Peyer's patch (tissue), 4 donors: ENCODE results near the gene ZNF792. TPM values are rescaled to one million over a fixed set of nuclear protein-coding genes. Genes with fewer than 3 reads are reported as not detected.
"Not testable (repeated sequence)": the region's sequence is repeated elsewhere in the genome, so short reads cannot be mapped to it uniquely, and the experiment has no call there.

ENCODE experiments used
- DNase-seq, 3 donors: peaks; one replicate each; pipeline ENCODE4 v3.0.0-alpha.2; 2017 to 2019
- H3K27ac ChIP-seq, 4 donors: fragments of 200-600 bp; sonication (generic); one replicate each; pipeline ENCODE4 v1.5.1; 2016 to 2019
- H3K27me3 ChIP-seq, 2 donors: fragments of 200-600 bp; sonication (generic); one replicate each; pipeline ENCODE4 v1.5.1; 2019
- H3K36me3 ChIP-seq, 3 donors: fragments of 200-600 bp; sonication (generic); one replicate each; pipeline ENCODE4 v1.5.1; 2016 to 2019
- H3K4me1 ChIP-seq, 4 donors: fragments of 200-600 bp; sonication (generic); one replicate each; pipeline ENCODE4 v1.5.1; 2016 to 2019
- H3K4me3 ChIP-seq, 4 donors: fragments of 200-600 bp; sonication (generic); 1 replicate in 3 of 4; 2 replicates in 1 of 4; pipeline ENCODE4 v1.5.1; 2016 to 2019; ENCODE audit warnings: mild to moderate bottlenecking in 1 of 4
- H3K9me3 ChIP-seq, 4 donors: fragments of 200-600 bp; sonication (generic); one replicate each; pipeline ENCODE4 v1.5.1; 2016 to 2019; ENCODE audit warnings: mild to moderate bottlenecking in 1 of 4
- CTCF ChIP-seq, 6 experiments: fragments of 450-650 bp in 4 of 6; fragments of 200-600 bp in 2 of 6; sonication (generic) in 1 of 6; IDR thresholded peaks; one replicate each; pipeline ENCODE4 v1.5.1; 2017 to 2019; ENCODE audit warnings: antibody characterized with exemption in 6 of 6, mild to moderate bottlenecking in 3 of 6, moderate library complexity in 1 of 6
- POLR2A ChIP-seq, 2 donors: fragments of 450-650 bp; IDR thresholded peaks; one replicate each; pipeline ENCODE4 v1.5.1; 2017; ENCODE audit warnings: antibody characterized with exemption in 2 of 2, mild to moderate bottlenecking in 2 of 2, moderate library complexity in 2 of 2
- total RNA-seq, 4 donors: library from RNA; depleted of rRNA; stranded (reverse); fragments of >200 nt; gene quantifications; one replicate each; pipeline ENCODE4 v1.1.0, GENCODE V29; 2016

Gene ZNF792
- total RNA-seq, 4 donors from 2014 or later = 7.0 to 15.7 (median 7.4) TPM

- no peak for TF ChIP-seq POLR2A (IDR thresholded peaks at IDR 0.05)
- no peak for TF ChIP-seq CTCF (IDR thresholded peaks at IDR 0.05)
- no peak overlapping the region for H3K27ac ChIP-seq
- H3K27me3 ChIP-seq = no peaks in the 10 kb centered on the region
- no peaks in the 10 kb centered on the region for H3K4me1 ChIP-seq
- H3K9me3 ChIP-seq = no peaks in the 10 kb centered on the region
- H3K36me3 ChIP-seq = peaks cover 0 to 33% (median 0%) of the 10 kb centered on the region in 3 donors
- no peak for DNase-seq
- no peak overlapping the region for H3K4me3 ChIP-seq
Measured at GRCh38 chr19:34936184-34936583, 27.8 kb downstream of the ZNF792 start.

- DNase-seq = no peak
- H3K27ac ChIP-seq = no peak overlapping the region
- H3K4me3 ChIP-seq = no peak overlapping the region
- peaks cover 0 to 40% (median 0%) of the 10 kb centered on the region in 3 donors for H3K36me3 ChIP-seq
- H3K9me3 ChIP-seq = no peaks in the 10 kb centered on the region
- no peaks in the 10 kb centered on the region for H3K27me3 ChIP-seq
- no peak for TF ChIP-seq POLR2A (IDR thresholded peaks at IDR 0.05)
- no peak for TF ChIP-seq CTCF (IDR thresholded peaks at IDR 0.05)
- peaks cover 0 to 6% (median 0%) of the 10 kb centered on the region in 4 donors for H3K4me1 ChIP-seq
Measured at GRCh38 chr19:34932494-34932893, 31.5 kb downstream of the ZNF792 start.

GRCh38 chr19:34926685-34927375, 37.2 kb downstream of the ZNF792 start, which contains the start of gene ZNF30:
ZNF30 (plus strand) TSS chr19:34926903; CDS start chr19:34929948, 3,045 bp downstream.
- Histone ChIP-seq H3K4me3 (peak within 1 kb of the TSS; percentile 60 to 70 (median 63)), H3K9me3 (no peaks in the 10 kb centered on the region), H3K27ac (peak within 1 kb of the TSS; percentile 49 to 78 (median 72)), H3K27me3 (no peaks in the 10 kb centered on the region), H3K4me1 (peaks cover 0 to 8% (median 0%) of the 10 kb centered on the region in 4 donors), H3K36me3 (peaks cover 0 to 9% (median 0%) of the 10 kb centered on the region in 3 donors)
- peak; percentile 83 to 95 (median 91) for DNase-seq
- peak in 1 of 6 experiments; percentile 7 for TF ChIP-seq CTCF (IDR thresholded peaks at IDR 0.05)
- peak in 1 of 2 donors; percentile 18 for TF ChIP-seq POLR2A (IDR thresholded peaks at IDR 0.05)

GRCh38 chr19:34926361-34926684, 37.7 kb downstream of the ZNF792 start:
- peak overlapping the region in 2 of 4 donors; percentile 60 to 70 for H3K4me3 ChIP-seq
- no peaks in the 10 kb centered on the region for H3K27me3 ChIP-seq
- DNase-seq = no peak
- no peaks in the 10 kb centered on the region for H3K9me3 ChIP-seq
- peaks cover 0 to 8% (median 0%) of the 10 kb centered on the region in 4 donors for H3K4me1 ChIP-seq
- TF ChIP-seq POLR2A (IDR thresholded peaks at IDR 0.05) = no peak
- TF ChIP-seq CTCF (IDR thresholded peaks at IDR 0.05) = no peak
- peaks cover 0 to 9% (median 0%) of the 10 kb centered on the region in 3 donors for H3K36me3 ChIP-seq
- peak overlapping the region in 3 of 4 donors; percentile 49 to 78 (median 70) for H3K27ac ChIP-seq

- H3K27ac ChIP-seq = no peak overlapping the region
- TF ChIP-seq CTCF (IDR thresholded peaks at IDR 0.05) = no peak
- no peak for TF ChIP-seq POLR2A (IDR thresholded peaks at IDR 0.05)
- H3K4me3 ChIP-seq = no peak overlapping the region
- H3K9me3 ChIP-seq = no peaks in the 10 kb centered on the region
- H3K4me1 ChIP-seq = peaks cover 0 to 8% (median 0%) of the 10 kb centered on the region in 4 donors
- DNase-seq = no peak
- no peaks in the 10 kb centered on the region for H3K27me3 ChIP-seq
- peaks cover 0 to 2% (median 0%) of the 10 kb centered on the region in 3 donors for H3K36me3 ChIP-seq
Measured at GRCh38 chr19:34925278-34925855, 38.7 kb downstream of the ZNF792 start.

- DNase-seq, H3K27me3 ChIP-seq, H3K4me3 ChIP-seq, H3K27ac ChIP-seq, H3K36me3 ChIP-seq, H3K4me1 ChIP-seq: not testable (repeated sequence)
- H3K9me3 ChIP-seq = peaks cover 0 to 10% (median 4%) of the 10 kb centered on the region in 4 donors
Measured at GRCh38 chr19:34920090-34920786, 43.8 kb downstream of the ZNF792 start.
